GM18873 (cell line): Measurements from ENCODE around the gene FUZ.

Experiments used
- ATAC-seq: cut with Tn5 transposase; IDR thresholded peaks from one replicate; pipeline ENCODE4 v1.9.1; 2021; ENCODE audit warnings: mild to moderate bottlenecking, moderate library complexity, moderate number of reproducible peaks; ENCODE audit not compliant: unreplicated experiment, low FRiP score

The FUZ gene

DNA sequence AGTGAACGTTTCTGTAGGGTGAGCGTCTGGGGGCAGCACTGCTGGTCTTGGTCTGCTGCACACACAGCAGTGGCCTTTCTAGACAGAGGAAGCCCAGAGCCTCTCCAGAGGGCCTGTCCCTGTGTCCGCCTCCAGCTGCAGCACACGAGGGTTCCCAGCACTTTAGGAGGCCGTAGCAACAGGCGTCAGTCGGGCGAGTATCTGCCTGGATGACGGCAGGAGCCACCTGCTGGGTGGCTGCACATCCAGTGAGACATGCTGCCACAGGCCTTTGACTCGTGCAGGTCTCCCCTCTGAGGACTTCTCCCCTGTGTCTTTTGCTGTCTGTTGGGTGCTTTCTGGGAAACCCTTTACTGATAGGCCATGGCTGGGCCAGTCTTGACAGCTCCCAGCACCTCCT lies 24.2 kb downstream of the FUZ start:
- no peak for ATAC-seq

- no peak for ATAC-seq
Observed at GRCh38 chr19:49787746-49788145, 25.3 kb downstream of the FUZ start.

GRCh38 chr19:49786376-49786820 lies 26.7 kb downstream of the FUZ start:
- no peak for ATAC-seq

GRCh38 chr19:49782515-49782914 lies 30.6 kb downstream of the FUZ start:
- ATAC-seq, result no peak

DNA sequence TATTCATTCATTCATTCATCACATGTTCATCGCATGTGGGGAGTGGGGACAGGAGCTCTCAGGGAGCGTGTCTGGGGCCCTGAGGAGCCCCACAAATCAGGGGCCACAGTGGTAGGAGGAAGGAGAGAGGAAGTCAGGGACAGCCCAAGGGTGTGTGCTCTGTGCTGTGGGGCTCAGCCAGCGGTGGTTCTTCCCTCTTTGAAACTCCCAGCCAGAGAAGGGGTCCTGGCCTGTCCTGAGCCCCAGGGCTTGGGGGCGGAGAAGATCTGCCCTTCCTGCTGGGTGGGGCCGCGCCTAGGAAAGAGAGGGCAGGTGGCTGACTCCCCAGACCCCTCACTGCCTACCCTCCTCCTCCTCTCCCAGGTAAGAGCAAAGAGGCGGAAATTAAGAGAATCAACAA lies 31.7 kb downstream of the FUZ start:
- no peak for ATAC-seq

- no peak for ATAC-seq
Observed at GRCh38 chr19:49780861-49781260, 32.2 kb downstream of the FUZ start.

GRCh38 chr19:49779731-49780555 lies 33.1 kb downstream of the FUZ start:
- ATAC-seq, result no peak

DNA sequence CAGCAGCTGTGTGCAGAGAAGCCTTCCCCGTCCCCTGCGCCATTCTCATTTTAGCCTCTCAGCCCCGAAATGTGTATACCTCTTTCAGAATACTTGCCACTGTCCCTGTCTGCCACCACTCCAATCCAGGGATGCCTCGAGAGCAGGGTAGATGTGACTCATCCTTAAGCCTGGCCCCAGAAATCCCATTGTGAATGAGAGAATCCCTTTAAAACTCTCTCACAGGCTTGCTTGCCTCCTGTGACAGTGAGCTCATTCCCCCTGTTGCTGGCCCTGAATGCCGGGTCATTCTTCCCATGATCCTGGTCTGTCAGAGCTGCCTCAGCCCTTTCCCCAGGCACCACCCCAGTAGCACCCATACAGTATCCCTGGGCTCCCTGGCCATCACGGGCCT lies 36.7 kb downstream of the FUZ start:
- ATAC-seq, result no peak

- no peak for ATAC-seq
Observed at GRCh38 chr19:49775742-49776370, 37.2 kb downstream of the FUZ start.

DNA sequence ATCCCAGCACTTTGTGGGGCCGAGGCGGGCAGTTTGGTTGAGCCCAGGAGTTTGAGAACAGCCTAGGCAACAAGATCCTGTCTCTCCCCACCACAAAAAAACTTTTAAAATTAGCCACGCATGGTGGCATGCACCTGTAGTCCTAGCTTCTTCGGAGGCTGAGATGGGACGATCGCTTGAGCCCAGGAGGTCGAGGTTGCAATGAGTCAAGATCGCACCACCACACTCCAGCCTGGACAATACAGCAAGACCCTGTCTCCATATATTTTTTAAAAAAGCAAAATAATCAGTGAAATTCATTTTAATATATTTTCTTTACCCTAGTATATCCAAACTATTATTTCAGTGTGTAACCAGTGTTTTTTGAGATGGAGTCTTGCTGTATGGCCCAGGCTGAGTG lies 38.1 kb downstream of the FUZ start:
- no peak for ATAC-seq

DNA sequence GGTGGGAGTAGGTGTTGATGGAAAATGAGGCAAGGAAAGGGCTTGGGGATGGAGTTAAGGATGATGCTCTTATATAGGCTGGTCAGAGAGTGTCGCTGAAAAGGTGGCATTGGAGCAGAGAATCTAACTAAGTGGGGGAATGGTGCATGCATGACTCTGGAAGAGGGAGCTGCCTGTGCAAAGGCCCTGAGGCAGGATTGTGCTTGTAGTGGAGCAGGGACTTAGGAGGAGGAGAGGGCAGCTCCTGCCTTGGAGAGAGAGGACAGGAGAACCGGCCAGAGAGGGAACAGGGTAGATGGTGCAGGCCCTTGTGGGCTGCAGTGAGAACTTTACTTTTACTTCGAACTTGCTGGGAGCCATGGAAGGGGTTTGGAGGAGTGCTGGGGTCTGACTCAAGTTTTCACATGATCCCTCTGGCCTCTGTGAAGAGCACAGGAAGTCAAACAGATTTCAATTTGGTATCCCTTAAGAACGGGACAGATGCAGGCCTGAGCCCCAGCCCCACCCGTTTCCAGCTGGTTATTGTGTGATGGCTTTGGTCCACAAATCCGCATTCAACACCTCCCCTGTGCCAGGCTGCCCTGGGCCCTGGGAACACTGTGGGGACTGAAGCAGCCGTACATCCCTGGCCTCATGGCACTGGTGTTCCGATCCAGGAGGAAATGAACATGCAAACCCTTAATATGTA lies 39.3 kb downstream of the FUZ start:
- no peak for ATAC-seq

GRCh38 chr19:49772850-49773432 lies 40.2 kb downstream of the FUZ start:
- ATAC-seq, result no peak

- no peak for ATAC-seq
Observed at GRCh38 chr19:49771674-49772139, 41.4 kb downstream of the FUZ start.

DNA sequence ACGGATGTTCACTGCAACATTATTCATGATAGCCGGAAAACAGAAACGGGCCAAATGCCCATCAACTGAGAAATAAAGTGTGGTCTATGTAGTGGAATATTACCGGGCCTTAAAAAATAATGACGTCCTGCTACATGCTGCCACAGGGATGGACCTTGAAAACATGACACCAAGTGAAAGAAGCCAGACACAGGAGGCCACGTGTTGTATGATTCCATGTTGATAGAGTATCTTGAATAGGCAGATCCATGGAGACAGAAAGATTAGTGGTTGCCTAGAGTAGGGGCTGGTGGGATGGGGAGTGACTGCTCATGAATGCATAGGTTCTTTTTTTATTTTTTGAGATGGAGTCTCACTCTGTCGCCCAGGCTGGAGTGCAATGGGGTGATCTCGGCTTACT lies 42.6 kb downstream of the FUZ start:
- ATAC-seq, result no peak

GRCh38 chr19:49767967-49768581 lies 45.0 kb downstream of the FUZ start:
- no peak for ATAC-seq

DNA sequence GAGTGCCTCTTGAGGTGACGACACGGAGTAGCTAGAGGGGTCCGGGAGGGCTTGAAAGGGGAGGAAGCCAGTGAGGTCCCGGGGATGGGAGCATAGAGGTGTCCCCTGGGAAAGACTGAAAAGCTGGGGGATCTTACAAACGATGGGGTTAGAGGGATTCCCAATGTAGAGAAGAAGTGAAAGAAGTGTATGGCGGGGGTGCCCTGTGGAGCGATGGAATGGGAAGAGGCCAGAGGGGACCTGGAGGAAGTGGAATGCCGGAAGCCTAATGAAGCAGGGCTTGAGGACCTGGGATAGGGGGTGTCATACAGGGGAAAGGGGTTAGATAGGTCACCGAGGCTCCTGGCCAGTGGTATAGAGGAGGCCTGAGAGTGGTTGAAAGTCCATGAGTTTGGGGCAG lies 45.7 kb downstream of the FUZ start:
- no peak for ATAC-seq

DNA sequence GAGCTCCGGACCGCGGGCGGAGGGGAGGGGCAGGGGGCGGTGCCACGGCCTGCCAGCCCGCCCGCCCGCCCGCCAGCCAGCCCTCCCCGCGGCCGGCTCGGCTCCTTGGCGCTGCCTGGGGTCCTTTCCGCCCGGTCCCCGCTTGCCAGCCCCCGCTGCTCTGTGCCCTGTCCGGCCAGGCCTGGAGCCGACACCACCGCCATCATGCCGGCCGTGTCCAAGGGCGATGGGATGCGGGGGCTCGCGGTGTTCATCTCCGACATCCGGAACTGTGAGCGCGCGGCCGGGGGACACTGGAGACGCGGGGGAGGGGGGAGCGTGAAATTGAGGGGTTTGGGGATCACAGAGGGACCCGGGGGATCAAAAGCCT lies 46.2 kb downstream of the FUZ start, which contains the start of gene AP2A1:
Gene AP2A1 (plus strand): TSS at position 72 of the 370 bp plus-strand sequence. CDS start 133 bp downstream, at position 205.
- peak; percentile 3 for ATAC-seq

DNA sequence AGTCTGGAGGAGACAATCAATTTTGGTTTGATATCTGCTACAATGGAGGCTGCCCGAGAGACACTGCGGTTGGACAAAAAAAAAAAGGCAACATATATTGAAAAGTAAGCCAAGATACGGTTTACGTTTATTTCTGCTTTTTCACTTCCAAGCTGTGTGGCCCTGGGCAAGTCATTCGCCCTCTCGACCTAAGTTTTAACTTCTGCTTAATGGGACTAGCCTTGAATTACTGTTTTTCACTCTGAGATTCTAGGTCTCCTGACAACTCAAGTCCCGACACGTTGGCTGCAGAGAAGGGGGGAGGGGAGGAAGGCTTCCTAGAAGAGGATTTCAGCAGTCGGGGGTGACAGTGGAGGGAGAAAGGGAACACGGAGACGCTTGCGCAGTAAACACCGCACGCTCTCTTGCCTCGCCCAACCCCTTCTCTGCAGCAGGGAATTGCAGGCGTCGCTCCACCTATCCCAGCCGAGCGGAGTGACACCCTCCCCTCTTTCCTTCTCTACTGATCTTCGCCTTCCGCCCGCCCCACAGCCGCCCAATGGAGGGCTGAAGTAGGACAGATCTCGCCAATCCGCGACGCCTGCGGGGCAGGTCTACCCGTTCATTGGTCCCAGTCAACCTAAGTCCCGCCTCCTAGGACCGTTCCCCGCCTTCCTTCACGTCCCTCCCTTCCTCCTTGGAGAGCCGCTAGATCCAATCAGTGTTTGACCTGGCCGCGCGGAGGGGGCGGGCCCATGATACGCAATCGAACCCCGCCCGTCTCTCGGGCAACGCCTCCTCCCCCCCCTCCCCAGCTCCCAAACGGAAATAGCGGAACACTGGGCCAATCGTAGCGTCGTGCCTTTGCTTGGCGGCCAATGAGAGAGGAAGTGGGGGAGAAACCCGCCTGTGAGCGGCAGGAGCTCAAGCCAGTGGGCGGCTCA lies 46.8 kb downstream of the FUZ start:
- ATAC-seq, result peak; percentile 95

DNA sequence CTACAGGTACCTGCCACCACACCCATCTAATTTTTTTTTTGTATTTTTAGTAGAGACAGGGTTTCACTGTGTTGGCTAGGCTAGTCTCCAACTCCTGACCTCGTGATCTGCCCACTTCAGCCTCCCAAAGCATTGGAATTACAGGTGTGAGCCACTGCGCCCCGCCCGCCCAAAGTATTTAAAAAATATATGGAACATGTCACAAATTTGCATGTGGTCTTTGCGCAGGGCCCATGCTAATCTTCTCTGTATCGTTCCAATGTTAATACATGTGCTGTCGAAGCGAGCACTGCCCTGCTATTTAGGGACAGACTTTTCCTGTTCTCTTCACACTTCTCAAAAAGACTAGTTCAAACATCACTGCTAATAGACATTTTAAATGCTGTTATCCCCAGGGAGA lies 48.8 kb downstream of the FUZ start:
- no peak for ATAC-seq
